Hindlimb muscle (tissue), 1 donor: ENCODE data around the gene RNF186. TPM values are rescaled to one million over a fixed set of nuclear protein-coding genes. Genes with fewer than 3 reads are reported as not detected.
"Not testable (repeated sequence)": the region's sequence is repeated elsewhere in the genome, so short reads cannot be mapped to it uniquely, and the experiment has no call there.

ENCODE experiments used
- DNase-seq: peaks from one replicate; pipeline ENCODE4 v3.0.0-alpha.2; 2013
- polyA plus RNA-seq: library from polyadenylated mRNA; unstranded; fragments of 120-200 nt; gene quantifications from one replicate; pipeline ENCODE4 v1.2.1, GENCODE V29; 2013; ENCODE audit not compliant: insufficient read length

Gene RNF186
- polyA plus RNA-seq, result not detected

DNA sequence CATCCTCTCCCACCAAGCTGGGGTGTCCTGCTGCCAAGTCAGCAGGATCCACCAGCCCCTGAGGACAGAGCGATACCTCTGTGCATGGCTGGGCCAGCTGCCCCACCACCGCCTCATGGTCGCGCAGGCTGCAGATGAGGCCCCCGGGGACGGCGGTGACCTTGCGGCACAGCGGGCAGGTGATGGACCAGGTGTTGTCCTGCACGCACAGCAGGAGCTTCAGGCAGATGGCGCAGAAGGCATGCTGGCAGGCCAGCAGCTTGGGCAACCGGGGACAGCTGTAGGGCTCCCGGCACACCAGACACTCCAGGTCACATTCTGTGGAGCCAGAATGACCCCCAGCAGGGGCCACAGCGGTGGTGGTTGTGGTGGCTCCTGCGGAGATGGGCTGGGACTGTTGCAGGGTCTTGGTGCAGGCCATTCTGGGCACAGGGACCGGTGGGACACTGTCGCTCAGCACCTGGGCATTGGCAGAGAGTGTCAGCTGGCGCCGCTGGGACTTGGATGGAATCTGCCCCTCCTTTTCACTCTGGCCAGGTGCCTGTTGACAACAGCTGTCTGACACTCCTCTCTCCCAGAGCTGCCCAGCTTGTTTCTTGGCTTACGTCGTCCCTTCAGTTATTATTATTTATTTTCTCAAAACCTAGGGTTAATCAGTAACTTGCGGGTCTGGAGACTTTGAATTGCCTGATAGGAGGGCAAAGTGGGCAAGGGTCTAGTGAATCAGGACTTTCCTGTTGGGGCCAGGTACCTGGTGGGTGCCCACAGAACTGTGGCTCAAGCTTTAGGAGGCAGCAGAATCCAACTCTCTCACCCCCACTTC is at the start of gene RNF186:
TSS of gene RNF186 (minus strand) at position 603 of the 823 bp plus-strand sequence. CDS start at position 421, 182 bp downstream.
- no peak for DNase-seq

DNA sequence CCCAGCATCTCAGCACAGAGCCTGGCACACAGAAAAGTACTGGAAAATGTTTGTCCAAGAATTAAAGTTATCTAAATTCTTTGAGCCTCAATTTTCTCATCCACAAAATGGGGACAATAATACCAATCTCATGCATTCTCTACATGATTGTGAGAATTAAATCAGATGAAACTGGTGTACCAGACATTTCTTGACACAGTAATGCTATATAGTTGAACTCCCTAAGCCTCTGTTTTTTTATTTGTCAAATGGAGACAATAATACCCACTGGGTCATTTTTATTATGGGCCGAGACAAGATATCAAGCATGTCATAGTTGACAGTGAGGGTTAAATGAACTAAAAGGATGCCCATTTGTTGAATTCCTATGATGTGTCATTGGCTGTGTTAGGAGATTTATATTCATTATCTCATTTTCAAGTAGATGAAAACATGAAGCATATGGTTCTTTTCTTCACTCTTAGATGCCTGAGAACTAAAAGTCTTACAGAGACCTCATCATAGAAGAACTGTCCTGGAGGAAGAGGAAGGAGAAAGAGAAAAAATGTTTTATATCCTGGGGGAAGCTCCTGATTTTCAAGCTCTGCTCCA is 49.6 kb upstream of the RNF186 start:
- DNase-seq, result no peak

DNA sequence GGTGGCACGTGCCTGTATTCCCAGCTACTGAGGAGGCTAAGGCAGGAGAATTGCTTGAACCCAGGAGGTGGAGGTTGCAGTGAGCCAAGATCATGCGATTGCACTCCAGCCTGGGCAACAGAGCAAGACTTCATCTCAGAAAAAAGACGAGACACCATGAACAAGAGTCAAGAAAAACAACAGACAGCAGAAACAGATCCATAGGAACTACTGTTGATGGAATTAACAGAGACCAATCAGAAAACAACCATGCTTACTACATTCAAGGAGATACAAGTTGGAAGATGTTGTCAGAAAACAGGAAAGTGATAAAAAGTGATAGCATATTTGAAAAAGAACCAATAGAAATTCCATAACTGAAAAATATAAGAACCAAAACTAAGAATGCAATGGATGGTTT is 47.9 kb upstream of the RNF186 start:
- no peak for DNase-seq

DNA sequence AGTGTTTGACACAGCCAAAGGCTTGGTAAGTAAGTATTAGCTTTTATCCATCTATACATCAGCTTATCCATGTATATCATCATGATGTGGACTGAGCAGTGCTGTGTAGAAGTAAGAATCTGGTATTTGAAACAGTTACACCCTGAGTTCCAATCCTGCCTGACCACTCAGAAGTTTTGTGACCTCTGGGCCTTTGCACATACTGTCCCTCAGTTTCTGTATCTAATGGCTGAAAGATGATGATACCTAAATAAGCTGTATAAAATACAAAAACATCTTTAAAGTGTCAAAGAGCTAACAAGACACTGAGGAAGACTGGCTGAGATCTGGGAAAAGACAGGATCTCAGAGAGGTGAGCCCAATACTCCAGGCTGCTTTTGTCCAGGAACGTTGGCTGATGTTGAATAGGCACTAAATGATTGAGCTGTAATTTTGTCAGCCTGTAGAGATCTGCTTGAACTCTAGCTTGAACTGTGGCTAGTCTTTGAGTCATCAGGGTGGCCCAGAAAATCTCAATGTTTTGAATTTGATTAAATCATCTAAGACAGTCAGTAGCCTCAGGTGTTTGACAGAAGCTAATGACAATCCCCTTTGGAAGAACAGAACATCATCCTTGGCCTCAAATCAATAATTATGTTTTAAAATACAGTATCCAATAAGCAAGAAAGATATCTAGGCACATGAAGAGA is 46.9 kb upstream of the RNF186 start:
- DNase-seq, result no peak

- no peak for DNase-seq
Observed at GRCh38 chr1:19861034-19861433, 46.0 kb upstream of the RNF186 start.

GRCh38 chr1:19860418-19860817 is 45.3 kb upstream of the RNF186 start:
- DNase-seq, result no peak

DNA sequence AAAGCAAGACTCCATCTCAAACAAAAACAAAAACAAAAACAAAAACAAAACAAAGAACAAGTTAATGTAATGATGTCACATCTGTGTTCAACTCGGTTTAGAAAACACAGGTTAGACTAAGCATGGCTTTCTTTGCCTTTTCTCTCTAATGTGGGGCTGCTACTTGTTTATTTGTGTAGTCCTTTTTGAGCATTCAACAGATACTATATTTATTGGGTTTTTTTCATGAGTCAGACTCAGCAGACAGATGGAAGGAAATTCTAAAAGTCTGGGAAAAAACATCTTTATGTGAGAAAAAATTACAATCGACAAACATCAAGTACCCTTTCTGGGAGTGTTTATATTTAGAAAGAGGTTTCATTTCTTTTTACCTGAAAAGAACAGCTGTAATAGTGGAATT is 44.8 kb upstream of the RNF186 start:
- DNase-seq, result no peak

DNA sequence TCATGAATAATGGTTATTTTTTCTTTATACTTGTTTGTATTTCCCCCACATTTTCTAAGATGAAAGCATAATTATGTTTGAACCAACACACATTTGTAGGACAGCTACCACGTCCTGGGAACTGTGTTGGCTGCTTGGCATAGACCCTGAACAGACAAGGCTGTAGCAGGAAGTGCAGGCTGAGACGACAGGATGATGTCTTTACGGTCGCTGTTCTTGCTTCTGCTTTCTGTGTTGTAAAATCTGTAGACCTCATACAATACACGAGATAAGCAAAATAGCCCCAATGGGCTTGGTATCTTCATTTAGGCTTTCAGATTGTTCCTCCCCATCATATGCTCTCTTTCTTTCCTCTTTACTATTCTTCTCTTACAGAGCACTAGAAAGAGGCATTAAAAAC is 43.8 kb upstream of the RNF186 start:
- DNase-seq, result no peak

DNA sequence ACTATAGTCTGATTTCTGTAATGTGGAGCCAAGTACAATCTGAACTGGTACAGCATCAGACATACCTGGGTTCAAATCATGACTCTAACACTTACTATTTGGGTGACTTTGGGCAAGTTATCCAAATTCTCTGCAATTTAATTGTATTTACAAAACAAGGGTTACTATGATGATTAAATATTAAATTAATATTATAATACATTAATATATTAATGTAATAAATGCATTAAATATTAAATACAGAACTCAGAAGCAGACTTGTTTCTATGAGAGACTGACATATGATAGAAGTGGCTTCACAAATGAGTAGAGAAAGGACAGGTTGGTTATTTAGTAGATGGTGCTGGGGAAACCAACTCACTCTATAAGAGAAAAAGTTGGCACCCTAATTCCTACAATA is 39.8 kb upstream of the RNF186 start:
- no peak for DNase-seq

DNA sequence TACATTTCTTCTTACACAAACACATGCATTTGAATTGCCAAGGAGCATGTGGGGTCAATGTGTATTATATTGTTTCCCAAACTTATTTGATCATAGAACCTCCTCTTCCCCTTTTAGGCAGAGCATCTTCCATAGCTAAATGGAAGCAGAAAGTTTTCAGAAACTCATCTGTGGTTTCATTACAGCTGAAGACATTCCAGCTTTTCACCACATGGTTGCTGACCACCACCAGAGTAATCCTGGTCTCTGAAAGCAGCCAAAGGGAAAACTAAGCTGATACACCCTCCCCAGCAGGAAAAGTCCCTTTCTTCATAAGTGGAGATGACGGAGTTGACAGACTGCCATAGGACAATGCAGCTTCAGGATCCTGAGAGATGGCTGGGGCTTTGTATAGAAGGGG is 37.0 kb upstream of the RNF186 start:
- DNase-seq, result no peak

- no peak for DNase-seq
Observed at GRCh38 chr1:19850214-19850613, 35.1 kb upstream of the RNF186 start.

- not testable (repeated sequence) for DNase-seq
Observed at GRCh38 chr1:19849307-19849706, 34.2 kb upstream of the RNF186 start.

DNA sequence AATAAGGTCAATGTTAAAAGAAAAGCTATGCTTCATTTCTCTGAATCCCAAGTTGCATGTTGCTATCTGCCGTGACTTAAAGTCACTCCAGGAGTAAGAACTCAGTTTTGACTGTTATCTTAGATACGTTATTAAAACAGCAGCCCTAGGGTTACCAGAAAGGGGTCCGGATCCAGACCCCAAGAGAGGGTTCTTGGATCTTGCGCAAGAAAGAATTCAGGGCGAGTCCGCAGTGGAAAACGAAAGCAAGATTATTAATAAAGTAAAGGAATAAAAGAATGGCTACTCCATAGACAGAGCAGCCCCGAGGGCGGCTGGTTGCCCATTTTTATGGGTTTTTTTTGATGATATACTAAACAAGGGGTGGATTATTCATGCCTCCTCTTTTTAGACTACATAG is 32.3 kb upstream of the RNF186 start:
- DNase-seq, result not testable (repeated sequence)

- no peak for DNase-seq
Observed at GRCh38 chr1:19846338-19846737, 31.3 kb upstream of the RNF186 start.

GRCh38 chr1:19845555-19845954 is 30.5 kb upstream of the RNF186 start:
- no peak for DNase-seq

- DNase-seq, result no peak
Observed at GRCh38 chr1:19844731-19845495, 29.8 kb upstream of the RNF186 start.

DNA sequence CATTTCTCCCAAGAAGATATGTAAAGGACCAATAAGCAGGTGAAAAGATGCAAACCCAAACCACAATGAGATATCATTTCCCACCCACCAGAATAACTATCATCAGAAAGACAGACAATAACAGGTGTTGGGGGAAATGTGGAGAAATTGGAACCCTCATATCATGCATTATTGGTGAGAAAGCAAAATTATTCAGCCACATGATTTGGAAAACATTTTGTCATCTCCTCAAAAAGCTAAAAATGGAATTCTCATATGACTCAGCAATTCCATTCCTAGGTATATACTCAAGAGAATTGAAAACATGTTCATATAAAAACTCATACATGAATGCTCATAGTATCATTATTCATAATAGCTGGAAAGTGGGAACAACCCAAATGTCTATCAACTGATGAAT is 25.1 kb upstream of the RNF186 start:
- DNase-seq, result no peak

DNA sequence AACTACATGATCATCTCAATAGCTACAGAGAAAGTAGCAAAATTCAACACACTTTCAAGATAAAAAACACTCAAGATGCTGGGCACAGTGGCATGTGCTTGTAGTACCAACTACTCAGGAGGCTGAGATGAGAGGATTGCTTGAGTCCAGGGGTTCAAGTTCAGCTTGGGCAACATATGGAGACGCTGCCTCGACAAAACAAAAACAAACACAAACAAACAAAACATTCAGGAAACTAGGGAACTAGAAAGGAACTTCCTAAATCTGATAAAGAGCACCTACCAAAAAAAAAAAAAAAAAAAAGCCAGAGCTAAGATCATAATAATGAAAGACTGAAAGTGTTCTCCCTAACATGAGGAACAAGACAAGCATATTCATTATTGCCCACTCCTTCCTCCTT is 22.8 kb upstream of the RNF186 start:
- no peak for DNase-seq

DNA sequence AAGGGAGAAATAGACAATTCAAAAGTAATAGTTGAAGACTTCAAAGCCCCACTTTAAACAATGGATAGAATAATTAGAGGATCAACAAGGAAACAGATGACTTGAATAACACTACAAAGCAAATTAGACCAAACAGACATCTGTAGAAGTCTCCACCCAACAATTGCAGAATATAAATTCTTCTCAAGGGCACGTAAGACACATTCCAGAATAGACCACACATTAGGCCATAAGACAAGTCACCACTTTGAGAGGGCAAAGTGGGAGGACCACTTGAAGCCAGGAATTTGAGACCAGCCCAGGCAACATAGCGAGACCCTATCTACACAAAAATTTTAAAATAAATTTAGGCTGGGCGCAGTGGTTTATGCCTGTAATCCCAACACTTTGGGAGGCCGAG is 20.5 kb upstream of the RNF186 start:
- no peak for DNase-seq

- no peak for DNase-seq
Observed at GRCh38 chr1:19831441-19831840, 16.4 kb upstream of the RNF186 start.

- no peak for DNase-seq
Observed at GRCh38 chr1:19828546-19828945, 13.5 kb upstream of the RNF186 start.

DNA sequence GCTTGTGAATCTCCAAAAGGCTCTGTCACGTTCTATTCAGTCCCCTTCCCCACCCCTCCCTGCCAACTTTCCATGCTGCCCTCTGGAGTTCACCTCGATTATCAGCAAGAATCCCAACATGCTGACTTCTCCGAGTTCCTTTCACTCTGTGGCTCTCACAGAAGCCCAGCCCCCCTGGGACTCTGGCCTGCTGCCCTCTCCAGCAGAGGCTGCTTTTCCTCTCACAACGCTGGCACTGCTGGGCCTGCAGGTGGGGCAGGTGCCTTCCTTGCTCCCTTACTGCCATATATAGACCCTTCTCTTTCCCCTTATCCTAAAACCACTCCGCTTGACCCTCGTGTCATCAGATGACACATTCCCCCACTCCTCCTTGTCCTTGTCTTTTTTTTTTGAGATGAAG is 10.2 kb upstream of the RNF186 start:
- DNase-seq, result no peak

GRCh38 chr1:19824541-19824940 is 9.5 kb upstream of the RNF186 start:
- DNase-seq, result no peak
